HepG2 (cell line): ENCODE measurements around the gene SEMA5B. TPM values are rescaled to one million over a fixed set of nuclear protein-coding genes. Genes with fewer than 3 reads are reported as not detected.

Source experiments
- FOXJ3 ChIP-seq: sonication (generic); formaldehyde crosslinking; IDR thresholded peaks from 2 replicates; pipeline ENCODE4 v1.4.0; 2020; ENCODE audit warnings: missing genetic modification reagents, mild to moderate bottlenecking, borderline replicate concordance
- GABPB1 ChIP-seq: IDR thresholded peaks from 2 replicates; pipeline ENCODE4 v1.6.1; 2016; ENCODE audit warnings: mild to moderate bottlenecking, missing genetic modification reagents, moderate library complexity, missing compliant biosample characterization
- HIVEP1 ChIP-seq: sonication (generic); formaldehyde crosslinking; IDR thresholded peaks from 2 replicates; pipeline ENCODE4 v1.4.0; 2020; ENCODE audit warnings: mild to moderate bottlenecking, missing genetic modification reagents
- HNF4G ChIP-seq, 2 experiments: sonication (generic) in 1 of 2; formaldehyde crosslinking in 1 of 2; IDR thresholded peaks; 2 replicates each; pipeline versions ENCODE4 v1.4.0 to v1.6.1; 2011 to 2020; ENCODE audit warnings: borderline replicate concordance in 2 of 2, low read depth in 2 of 2, mild to moderate bottlenecking in 2 of 2, low read length in 1 of 2, missing genetic modification reagents in 1 of 2, moderate library complexity in 1 of 2
- NCOA2 ChIP-seq: sonication (generic); formaldehyde crosslinking; IDR thresholded peaks from 2 replicates; pipeline ENCODE4 v1.8.0; 2022; ENCODE audit warnings: inconsistent platforms
- NONO ChIP-seq, 2 experiments: fragments of 450-650 bp in 1 of 2; sonication (generic) in 1 of 2; formaldehyde crosslinking in 1 of 2; IDR thresholded peaks in 1 of 2; conservative IDR thresholded peaks in 1 of 2; 2 replicates each; pipeline versions ENCODE4 v1.6.1 to v1.8.0; 2017 to 2022; ENCODE audit warnings: mild to moderate bottlenecking in 1 of 2, missing genetic modification reagents in 1 of 2, moderate library complexity in 1 of 2
- SRSF9 ChIP-seq: fragments of 200-400 bp; formaldehyde crosslinking; IDR thresholded peaks from 2 replicates; pipeline ENCODE4 v1.6.1; 2018; ENCODE audit warnings: borderline replicate concordance, mild to moderate bottlenecking, low read depth, low read length; ENCODE audit not compliant: insufficient read depth, poor library complexity, severe bottlenecking
- SYNCRIP ChIP-seq: fragments of 200-400 bp; formaldehyde crosslinking; IDR thresholded peaks from 2 replicates; pipeline ENCODE4 v1.6.1; 2018; ENCODE audit warnings: mild to moderate bottlenecking, low read depth, low read length; ENCODE audit not compliant: insufficient read depth
- ZBTB7A ChIP-seq: sonication (generic); formaldehyde crosslinking; IDR thresholded peaks from 2 replicates; pipeline ENCODE4 v1.8.0; 2022; ENCODE audit warnings: mild to moderate bottlenecking, missing genetic modification reagents
- ZIK1 ChIP-seq: sonication (generic); formaldehyde crosslinking; IDR thresholded peaks from 2 replicates; pipeline ENCODE4 v1.5.0; 2020; ENCODE audit warnings: mild to moderate bottlenecking, low read depth, missing genetic modification reagents, borderline replicate concordance
- ZNF772 ChIP-seq: sonication (generic); formaldehyde crosslinking; IDR thresholded peaks from 2 replicates; pipeline ENCODE4 v1.5.0; 2020; ENCODE audit warnings: mild to moderate bottlenecking, missing genetic modification reagents
- polyA plus RNA-seq, 8 experiments: library from polyadenylated mRNA; depleted of rRNA in 3 of 8; stranded (reverse) in 7 of 8; unstranded in 1 of 8; fragments of >200 nt; fragmentation: Illumina TruSeq in 4 of 8; extraction: Trizol in 4 of 8; gene quantifications; 2 replicates each; pipeline versions ENCODE4 v1.2.1 to v1.2.3, GENCODE V29; 2011 to 2016; ENCODE audit warnings: low read depth in 4 of 8, missing spikeins in 1 of 8, mixed read lengths in 1 of 8; ENCODE audit not compliant: insufficient read depth in 1 of 8
- total RNA-seq, 5 experiments: library from RNA; depleted of rRNA; stranded (reverse); fragments of >200 nt; fragmentation: Illumina TruSeq; extraction: Trizol; gene quantifications; 2 replicates each; pipeline ENCODE4 v1.2.3, GENCODE V29; 2016; ENCODE audit warnings: low read depth in 1 of 5
- TF ChIP-seq, protein P1 (sequence below), 2 experiments: sonication (generic) in 1 of 2; formaldehyde crosslinking in 1 of 2; IDR thresholded peaks; 2 replicates each; pipeline versions ENCODE4 v1.4.0 to v1.6.1; 2016 to 2020; ENCODE audit warnings: borderline replicate concordance in 1 of 2, low read depth in 1 of 2, mild to moderate bottlenecking in 1 of 2, missing genetic modification reagents in 1 of 2
- TF ChIP-seq, protein P2 (sequence below): sonication (generic); formaldehyde crosslinking; IDR thresholded peaks from 2 replicates; pipeline ENCODE4 v1.4.0; 2020; ENCODE audit warnings: missing genetic modification reagents, borderline replicate concordance

The SEMA5B gene
- total and polyA plus RNA-seq, 2 of the 13 experiments (the other 11 are each of a cell fraction or from before 2014, with no cell fraction given), result not detected

DNA sequence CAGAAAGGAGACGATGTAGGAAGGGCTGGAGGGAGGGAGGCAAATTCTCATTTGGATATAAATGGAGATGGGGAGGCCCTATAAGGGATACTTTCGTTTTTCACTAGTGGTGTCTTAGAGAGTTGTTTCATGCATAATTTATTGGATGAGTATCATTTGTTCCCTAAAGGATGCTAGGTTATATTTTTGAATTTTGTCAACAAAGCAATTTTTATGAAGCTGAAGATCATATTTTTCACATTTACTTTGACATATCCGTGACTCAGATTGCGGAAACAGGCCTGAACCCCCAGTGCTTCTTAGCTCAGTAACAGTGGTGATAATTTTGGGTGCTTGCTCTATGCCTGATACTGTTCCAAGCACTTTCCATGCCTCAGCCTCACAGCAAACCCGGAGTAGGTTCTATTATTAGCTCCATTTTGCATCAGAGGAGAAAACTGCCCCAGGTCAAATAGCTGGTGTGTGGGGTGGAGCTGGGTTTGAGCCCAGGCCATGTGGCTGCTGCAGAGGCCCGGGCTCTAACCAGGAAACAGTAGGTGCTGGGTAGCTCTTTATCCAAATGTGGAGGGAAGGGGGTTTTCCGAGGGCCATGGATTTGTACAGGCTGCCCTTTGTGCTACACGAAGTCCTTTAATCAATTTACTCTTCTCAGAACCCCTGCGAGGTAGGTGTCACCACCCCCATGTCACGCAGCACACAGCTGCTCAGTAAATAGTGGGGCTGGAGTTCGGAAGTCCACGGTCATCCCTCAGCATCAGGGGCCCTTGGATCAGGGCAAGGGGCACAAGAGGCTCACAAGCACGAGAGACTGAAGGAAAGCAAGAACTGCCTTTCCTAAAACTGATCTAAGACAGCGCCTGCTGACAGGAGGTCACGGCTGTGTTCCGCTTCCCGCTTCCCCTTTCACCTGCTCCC is 133.6 kb downstream of the SEMA5B start (continued):
- TF ChIP-seq, protein P1, sequence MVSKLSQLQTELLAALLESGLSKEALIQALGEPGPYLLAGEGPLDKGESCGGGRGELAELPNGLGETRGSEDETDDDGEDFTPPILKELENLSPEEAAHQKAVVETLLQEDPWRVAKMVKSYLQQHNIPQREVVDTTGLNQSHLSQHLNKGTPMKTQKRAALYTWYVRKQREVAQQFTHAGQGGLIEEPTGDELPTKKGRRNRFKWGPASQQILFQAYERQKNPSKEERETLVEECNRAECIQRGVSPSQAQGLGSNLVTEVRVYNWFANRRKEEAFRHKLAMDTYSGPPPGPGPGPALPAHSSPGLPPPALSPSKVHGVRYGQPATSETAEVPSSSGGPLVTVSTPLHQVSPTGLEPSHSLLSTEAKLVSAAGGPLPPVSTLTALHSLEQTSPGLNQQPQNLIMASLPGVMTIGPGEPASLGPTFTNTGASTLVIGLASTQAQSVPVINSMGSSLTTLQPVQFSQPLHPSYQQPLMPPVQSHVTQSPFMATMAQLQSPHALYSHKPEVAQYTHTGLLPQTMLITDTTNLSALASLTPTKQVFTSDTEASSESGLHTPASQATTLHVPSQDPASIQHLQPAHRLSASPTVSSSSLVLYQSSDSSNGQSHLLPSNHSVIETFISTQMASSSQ (IDR thresholded peaks at IDR 0.05; ENCODE audit: low read depth), result peak; percentile 23; the same call in 1 of the 2 replicates
- TF ChIP-seq, protein P1 (CRISPR knock-in tag; IDR thresholded peaks at IDR 0.05; ENCODE audit: borderline replicate concordance), result no peak
- TF ChIP-seq ZBTB7A (CRISPR knock-in tag) (peak; percentile 73; the same call in 1 of the 2 replicates), HIVEP1 (peak; percentile 70), HNF4G (IDR thresholded peaks at IDR 0.05; ENCODE audit: borderline replicate concordance, low read depth, low read length) (peak; percentile 69), HNF4G (CRISPR knock-in tag; IDR thresholded peaks at IDR 0.05; ENCODE audit: borderline replicate concordance, low read depth) (peak; percentile 52; the same call in 1 of the 2 replicates), ZNF772 (CRISPR knock-in tag) (no peak), ZIK1 (CRISPR knock-in tag) (no peak), SRSF9 (no peak), GABPB1 (CRISPR knock-in tag) (peak; percentile 47), FOXJ3 (CRISPR knock-in tag) (0 out of 2 replicates have a peak, but pooled peaks have one; percentile 43), SYNCRIP (no peak), NONO (IDR thresholded peaks at IDR 0.05) (no peak), NONO (CRISPR knock-in tag; conservative IDR thresholded peaks at IDR 0.05) (peak; percentile 51; the same call in 1 of the 2 replicates), NCOA2 (CRISPR knock-in tag) (peak; percentile 69; the same call in 1 of the 2 replicates)
- TF ChIP-seq, protein P2, sequence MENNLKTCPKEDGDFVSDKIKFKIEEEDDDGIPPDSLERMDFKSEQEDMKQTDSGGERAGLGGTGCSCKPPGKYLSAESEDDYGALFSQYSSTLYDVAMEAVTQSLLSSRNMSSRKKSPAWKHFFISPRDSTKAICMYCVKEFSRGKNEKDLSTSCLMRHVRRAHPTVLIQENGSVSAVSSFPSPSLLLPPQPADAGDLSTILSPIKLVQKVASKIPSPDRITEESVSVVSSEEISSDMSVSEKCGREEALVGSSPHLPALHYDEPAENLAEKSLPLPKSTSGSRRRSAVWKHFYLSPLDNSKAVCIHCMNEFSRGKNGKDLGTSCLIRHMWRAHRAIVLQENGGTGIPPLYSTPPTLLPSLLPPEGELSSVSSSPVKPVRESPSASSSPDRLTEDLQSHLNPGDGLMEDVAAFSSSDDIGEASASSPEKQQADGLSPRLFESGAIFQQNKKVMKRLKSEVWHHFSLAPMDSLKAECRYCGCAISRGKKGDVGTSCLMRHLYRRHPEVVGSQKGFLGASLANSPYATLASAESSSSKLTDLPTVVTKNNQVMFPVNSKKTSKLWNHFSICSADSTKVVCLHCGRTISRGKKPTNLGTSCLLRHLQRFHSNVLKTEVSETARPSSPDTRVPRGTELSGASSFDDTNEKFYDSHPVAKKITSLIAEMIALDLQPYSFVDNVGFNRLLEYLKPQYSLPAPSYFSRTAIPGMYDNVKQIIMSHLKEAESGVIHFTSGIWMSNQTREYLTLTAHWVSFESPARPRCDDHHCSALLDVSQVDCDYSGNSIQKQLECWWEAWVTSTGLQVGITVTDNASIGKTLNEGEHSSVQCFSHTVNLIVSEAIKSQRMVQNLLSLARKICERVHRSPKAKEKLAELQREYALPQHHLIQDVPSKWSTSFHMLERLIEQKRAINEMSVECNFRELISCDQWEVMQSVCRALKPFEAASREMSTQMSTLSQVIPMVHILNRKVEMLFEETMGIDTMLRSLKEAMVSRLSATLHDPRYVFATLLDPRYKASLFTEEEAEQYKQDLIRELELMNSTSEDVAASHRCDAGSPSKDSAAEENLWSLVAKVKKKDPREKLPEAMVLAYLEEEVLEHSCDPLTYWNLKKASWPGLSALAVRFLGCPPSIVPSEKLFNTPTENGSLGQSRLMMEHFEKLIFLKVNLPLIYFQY, result peak; percentile 20; the same call in 1 of the 2 replicates
